ENCODE data around the gene ATP13A5. TPM values are rescaled to one million over a fixed set of nuclear protein-coding genes. Genes with fewer than 3 reads are reported as not detected.

ATP13A5 gene
- total and polyA plus RNA-seq, 2 experiments from 2014 or later = not detected

GRCh38 chr3:193345431-193345830, 33.1 kb downstream of the ATP13A5 start:
- H3K4me1 Mint-ChIP-seq = peaks cover 50% of the 10 kb centered on the region
- Histone ChIP-seq H2AFZ (peak overlapping the region; percentile 73; the same call in 1 of the 2 replicates), H3K4me1 (ENCODE audit: insufficient read depth) (peaks cover 45% of the 10 kb centered on the region), H3K36me3 (ENCODE audit: insufficient read depth) (no peaks in the 10 kb centered on the region), H4K20me1 (replicated peaks; ENCODE audit: insufficient read depth) (no peaks in the 10 kb centered on the region), H3K27ac (ENCODE audit: low read depth) (no peak overlapping the region), H3K9me2 (ENCODE audit: insufficient read depth) (0 out of 2 replicates have a peak, but pooled peaks cover 2% of the 10 kb centered on the region), H3K79me2 (replicated peaks; ENCODE audit: insufficient read depth) (no peaks in the 10 kb centered on the region), H3F3A (replicated peaks; ENCODE audit: low read depth) (no peaks in the 10 kb centered on the region), H3K27me3 (ENCODE audit: insufficient read depth) (no peaks in the 10 kb centered on the region), H3K4me3 (no peak overlapping the region), H3K4me2 (no peak overlapping the region)
- H3K36me3 Mint-ChIP-seq (ENCODE audit: low read depth) = no peaks in the 10 kb centered on the region
- peaks cover 2% of the 10 kb centered on the region for H3K27me3 Mint-ChIP-seq (ENCODE audit: insufficient read depth, low read depth, poor library complexity)
- TF ChIP-seq CTCF (conservative IDR thresholded peaks at IDR 0.05; ENCODE audit: low read depth in 2 of 2) (no peak), NANOG (IDR thresholded peaks at IDR 0.05; ENCODE audit: borderline replicate concordance) (no peak), STAT1 (IDR thresholded peaks at IDR 0.05; ENCODE audit: unreplicated experiment) (no peak), EZH2 (IDR thresholded peaks at IDR 0.05; ENCODE audit: low read depth, unreplicated experiment) (no peak), JUNB (IDR thresholded peaks at IDR 0.05; ENCODE audit: unreplicated experiment) (no peak), ZNF331 (CRISPR knock-in tag; IDR thresholded peaks at IDR 0.05; ENCODE audit: low read depth) (no peak), ZNF114 (CRISPR knock-in tag; IDR thresholded peaks at IDR 0.05) (no peak), CREB1 (CRISPR knock-in tag; IDR thresholded peaks at IDR 0.05; ENCODE audit: low read depth) (no peak), EZH2phosphoT487 (IDR thresholded peaks at IDR 0.05; ENCODE audit: unreplicated experiment) (no peak)
- TF ChIP-seq, protein P1, sequence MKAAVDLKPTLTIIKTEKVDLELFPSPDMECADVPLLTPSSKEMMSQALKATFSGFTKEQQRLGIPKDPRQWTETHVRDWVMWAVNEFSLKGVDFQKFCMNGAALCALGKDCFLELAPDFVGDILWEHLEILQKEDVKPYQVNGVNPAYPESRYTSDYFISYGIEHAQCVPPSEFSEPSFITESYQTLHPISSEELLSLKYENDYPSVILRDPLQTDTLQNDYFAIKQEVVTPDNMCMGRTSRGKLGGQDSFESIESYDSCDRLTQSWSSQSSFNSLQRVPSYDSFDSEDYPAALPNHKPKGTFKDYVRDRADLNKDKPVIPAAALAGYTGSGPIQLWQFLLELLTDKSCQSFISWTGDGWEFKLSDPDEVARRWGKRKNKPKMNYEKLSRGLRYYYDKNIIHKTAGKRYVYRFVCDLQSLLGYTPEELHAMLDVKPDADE (IDR thresholded peaks at IDR 0.05) = no peak
- no peaks in the 10 kb centered on the region for H3K9me3 Mint-ChIP-seq
- H3K4me3 Mint-ChIP-seq = no peak overlapping the region
- no peak overlapping the region for H3K27ac Mint-ChIP-seq
- ATAC-seq (no peak), DNase-seq (ENCODE audit: low spot score) (no peak)

DNA sequence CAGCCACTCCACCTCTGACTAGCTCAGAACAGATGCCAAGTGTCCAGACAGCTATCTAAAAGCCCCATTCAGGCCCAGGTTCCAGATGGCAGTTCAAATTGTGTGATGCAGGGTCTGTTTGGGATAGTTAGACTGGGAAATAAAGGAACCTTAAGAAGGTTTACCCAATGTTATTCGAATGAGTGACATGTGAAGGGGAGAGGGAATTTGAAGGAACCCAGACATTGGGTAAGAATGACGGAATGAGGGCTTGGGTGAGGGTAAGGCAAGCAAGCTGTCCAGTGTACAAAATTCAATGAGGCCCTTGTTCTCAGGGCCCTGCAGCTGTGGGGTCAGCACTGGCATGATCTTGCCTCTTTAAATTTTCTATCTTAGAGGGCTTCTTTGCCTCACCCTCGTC, 34.1 kb downstream of the ATP13A5 start:
- DNase-seq (ENCODE audit: low spot score) (no peak), ATAC-seq (no peak)
- no peak overlapping the region for H3K4me3 ChIP-seq
- Mint-ChIP-seq H3K36me3 (ENCODE audit: low read depth) (no peaks in the 10 kb centered on the region), H3K27me3 (ENCODE audit: insufficient read depth, low read depth, poor library complexity) (peaks cover 2% of the 10 kb centered on the region), H3K4me3 (no peak overlapping the region), H3K9me3 (no peaks in the 10 kb centered on the region), H3K27ac (no peak overlapping the region), H3K4me1 (peaks cover 43% of the 10 kb centered on the region)
- H3K36me3 ChIP-seq (ENCODE audit: insufficient read depth) = no peaks in the 10 kb centered on the region
- H4K20me1 ChIP-seq (replicated peaks; ENCODE audit: insufficient read depth) = no peaks in the 10 kb centered on the region
- H2AFZ ChIP-seq = 0 out of 2 replicates have a peak overlapping the region, but pooled peaks have one; percentile 3
- no peaks in the 10 kb centered on the region for H3K27me3 ChIP-seq (ENCODE audit: insufficient read depth)
- no peak overlapping the region for H3K27ac ChIP-seq (ENCODE audit: low read depth)
- no peak overlapping the region for H3K4me2 ChIP-seq
- H3K9me2 ChIP-seq (ENCODE audit: insufficient read depth) = 0 out of 2 replicates have a peak, but pooled peaks cover 2% of the 10 kb centered on the region
- no peaks in the 10 kb centered on the region for H3F3A ChIP-seq (replicated peaks; ENCODE audit: low read depth)
- H3K79me2 ChIP-seq (replicated peaks; ENCODE audit: insufficient read depth) = no peaks in the 10 kb centered on the region
- TF ChIP-seq ZNF114 (CRISPR knock-in tag; IDR thresholded peaks at IDR 0.05) (no peak), CTCF (conservative IDR thresholded peaks at IDR 0.05; ENCODE audit: low read depth in 2 of 2) (no peak), CREB1 (CRISPR knock-in tag; IDR thresholded peaks at IDR 0.05; ENCODE audit: low read depth) (no peak), EZH2 (IDR thresholded peaks at IDR 0.05; ENCODE audit: low read depth, unreplicated experiment) (no peak), POLR2AphosphoS5 (IDR thresholded peaks at IDR 0.05; ENCODE audit: low read depth) (no peak), EZH2phosphoT487 (IDR thresholded peaks at IDR 0.05; ENCODE audit: unreplicated experiment) (no peak), JUNB (IDR thresholded peaks at IDR 0.05; ENCODE audit: unreplicated experiment) (no peak), STAT1 (IDR thresholded peaks at IDR 0.05; ENCODE audit: unreplicated experiment) (no peak)
- TF ChIP-seq, protein P2, sequence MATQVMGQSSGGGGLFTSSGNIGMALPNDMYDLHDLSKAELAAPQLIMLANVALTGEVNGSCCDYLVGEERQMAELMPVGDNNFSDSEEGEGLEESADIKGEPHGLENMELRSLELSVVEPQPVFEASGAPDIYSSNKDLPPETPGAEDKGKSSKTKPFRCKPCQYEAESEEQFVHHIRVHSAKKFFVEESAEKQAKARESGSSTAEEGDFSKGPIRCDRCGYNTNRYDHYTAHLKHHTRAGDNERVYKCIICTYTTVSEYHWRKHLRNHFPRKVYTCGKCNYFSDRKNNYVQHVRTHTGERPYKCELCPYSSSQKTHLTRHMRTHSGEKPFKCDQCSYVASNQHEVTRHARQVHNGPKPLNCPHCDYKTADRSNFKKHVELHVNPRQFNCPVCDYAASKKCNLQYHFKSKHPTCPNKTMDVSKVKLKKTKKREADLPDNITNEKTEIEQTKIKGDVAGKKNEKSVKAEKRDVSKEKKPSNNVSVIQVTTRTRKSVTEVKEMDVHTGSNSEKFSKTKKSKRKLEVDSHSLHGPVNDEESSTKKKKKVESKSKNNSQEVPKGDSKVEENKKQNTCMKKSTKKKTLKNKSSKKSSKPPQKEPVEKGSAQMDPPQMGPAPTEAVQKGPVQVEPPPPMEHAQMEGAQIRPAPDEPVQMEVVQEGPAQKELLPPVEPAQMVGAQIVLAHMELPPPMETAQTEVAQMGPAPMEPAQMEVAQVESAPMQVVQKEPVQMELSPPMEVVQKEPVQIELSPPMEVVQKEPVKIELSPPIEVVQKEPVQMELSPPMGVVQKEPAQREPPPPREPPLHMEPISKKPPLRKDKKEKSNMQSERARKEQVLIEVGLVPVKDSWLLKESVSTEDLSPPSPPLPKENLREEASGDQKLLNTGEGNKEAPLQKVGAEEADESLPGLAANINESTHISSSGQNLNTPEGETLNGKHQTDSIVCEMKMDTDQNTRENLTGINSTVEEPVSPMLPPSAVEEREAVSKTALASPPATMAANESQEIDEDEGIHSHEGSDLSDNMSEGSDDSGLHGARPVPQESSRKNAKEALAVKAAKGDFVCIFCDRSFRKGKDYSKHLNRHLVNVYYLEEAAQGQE (IDR thresholded peaks at IDR 0.05; ENCODE audit: unreplicated experiment) = no peak
- TF ChIP-seq, protein P1 (IDR thresholded peaks at IDR 0.05) = no peak
- H3K4me1 ChIP-seq (ENCODE audit: insufficient read depth) = peaks cover 37% of the 10 kb centered on the region
